HepG2 (cell line): ENCODE results near the gene RAB3A. TPM values are rescaled to one million over a fixed set of nuclear protein-coding genes. Genes with fewer than 3 reads are reported as not detected.

Experiments
- ATAD3A ChIP-seq: sonication (generic); formaldehyde crosslinking; IDR thresholded peaks from 2 replicates; pipeline ENCODE4 v1.4.0; 2020; ENCODE audit warnings: missing genetic modification reagents
- HOXA3 ChIP-seq: sonication (generic); formaldehyde crosslinking; IDR thresholded peaks from 2 replicates; pipeline ENCODE4 v1.5.0; 2020; ENCODE audit warnings: missing genetic modification reagents
- MED13 ChIP-seq: sonication (generic); formaldehyde crosslinking; IDR thresholded peaks from 2 replicates; pipeline ENCODE4 v1.5.0; 2020; ENCODE audit warnings: missing genetic modification reagents
- MTERF4 ChIP-seq: sonication (generic); formaldehyde crosslinking; IDR thresholded peaks from 2 replicates; pipeline ENCODE4 v1.8.0; 2023; ENCODE audit warnings: mild to moderate bottlenecking, missing genetic modification reagents
- NCOA1 ChIP-seq: sonication (generic); formaldehyde crosslinking; IDR thresholded peaks from 2 replicates; pipeline ENCODE4 v1.9.0; 2021; ENCODE audit warnings: missing genetic modification reagents
- NONO ChIP-seq, 2 experiments: fragments of 450-650 bp in 1 of 2; sonication (generic) in 1 of 2; formaldehyde crosslinking in 1 of 2; IDR thresholded peaks in 1 of 2; conservative IDR thresholded peaks in 1 of 2; 2 replicates each; pipeline versions ENCODE4 v1.6.1 to v1.8.0; 2017 to 2022; ENCODE audit warnings: mild to moderate bottlenecking in 1 of 2, missing genetic modification reagents in 1 of 2, moderate library complexity in 1 of 2
- NR1H2 ChIP-seq: sonication (generic); formaldehyde crosslinking; IDR thresholded peaks from 2 replicates; pipeline ENCODE4 v1.8.1; 2022; ENCODE audit warnings: low read depth, missing genetic modification reagents, borderline replicate concordance
- POLR2A ChIP-seq, 2 experiments: IDR thresholded peaks; 2 replicates each; pipeline ENCODE4 v1.6.1; 2011; ENCODE audit warnings: low read depth in 2 of 2, low read length in 2 of 2, mild to moderate bottlenecking in 1 of 2, moderate library complexity in 1 of 2; ENCODE audit not compliant: insufficient read depth in 1 of 2
- RBM39 ChIP-seq: fragments of 200-400 bp; formaldehyde crosslinking; IDR thresholded peaks from one replicate; pipeline ENCODE4 v1.6.1; 2018; ENCODE audit warnings: antibody characterized with exemption, mild to moderate bottlenecking, low read depth, low read length; ENCODE audit not compliant: poor library complexity, severe bottlenecking
- SRY ChIP-seq: sonication (generic); formaldehyde crosslinking; IDR thresholded peaks from 2 replicates; pipeline ENCODE4 v1.8.0; 2022; ENCODE audit warnings: mild to moderate bottlenecking, missing genetic modification reagents
- TEAD3 ChIP-seq: optimal IDR thresholded peaks from 2 replicates; pipeline ENCODE3; 2016; ENCODE audit warnings: borderline replicate concordance
- TOPORS ChIP-seq: sonication (generic); formaldehyde crosslinking; IDR thresholded peaks from 2 replicates; pipeline ENCODE4 v1.8.0; 2023; ENCODE audit warnings: mild to moderate bottlenecking, missing genetic modification reagents
- ZBED4 ChIP-seq: sonication (generic); formaldehyde crosslinking; IDR thresholded peaks from 2 replicates; pipeline ENCODE4 v1.4.0; 2020; ENCODE audit warnings: missing genetic modification reagents, borderline replicate concordance
- ZBTB34 ChIP-seq: sonication (generic); formaldehyde crosslinking; IDR thresholded peaks from 2 replicates; pipeline ENCODE4 v1.8.0; 2022; ENCODE audit warnings: mild to moderate bottlenecking, missing genetic modification reagents
- ZEB1 ChIP-seq: IDR thresholded peaks from 2 replicates; pipeline ENCODE4 v1.6.1; 2012; ENCODE audit warnings: mild to moderate bottlenecking, low read depth, inconsistent platforms; ENCODE audit not compliant: insufficient replicate concordance
- ZNF569 ChIP-seq: sonication (generic); formaldehyde crosslinking; IDR thresholded peaks from 2 replicates; pipeline ENCODE4 v1.5.0; 2020; ENCODE audit warnings: mild to moderate bottlenecking, missing genetic modification reagents, moderate library complexity, borderline replicate concordance
- ZNF639 ChIP-seq: conservative IDR thresholded peaks from 2 replicates; pipeline ENCODE4 v1.6.1; 2018; ENCODE audit warnings: missing genetic modification reagents
- ZNF713 ChIP-seq: sonication (generic); formaldehyde crosslinking; IDR thresholded peaks from 2 replicates; pipeline ENCODE4 v1.4.0; 2020; ENCODE audit warnings: mild to moderate bottlenecking, missing genetic modification reagents
- ZNF775 ChIP-seq: sonication (generic); formaldehyde crosslinking; IDR thresholded peaks from 2 replicates; pipeline ENCODE4 v1.4.0; 2020; ENCODE audit warnings: missing genetic modification reagents, mild to moderate bottlenecking, moderate library complexity, borderline replicate concordance
- ZSCAN31 ChIP-seq: sonication (generic); formaldehyde crosslinking; IDR thresholded peaks from 2 replicates; pipeline ENCODE4 v1.5.0; 2020; ENCODE audit warnings: low read depth, mild to moderate bottlenecking, missing genetic modification reagents
- polyA plus RNA-seq, 8 experiments: library from polyadenylated mRNA; depleted of rRNA in 3 of 8; stranded (reverse) in 7 of 8; unstranded in 1 of 8; fragments of >200 nt; fragmentation: Illumina TruSeq in 4 of 8; extraction: Trizol in 4 of 8; gene quantifications; 2 replicates each; pipeline versions ENCODE4 v1.2.1 to v1.2.3, GENCODE V29; 2011 to 2016; ENCODE audit warnings: low read depth in 4 of 8, missing spikeins in 1 of 8, mixed read lengths in 1 of 8; ENCODE audit not compliant: insufficient read depth in 1 of 8
- total RNA-seq, 5 experiments: library from RNA; depleted of rRNA; stranded (reverse); fragments of >200 nt; fragmentation: Illumina TruSeq; extraction: Trizol; gene quantifications; 2 replicates each; pipeline ENCODE4 v1.2.3, GENCODE V29; 2016; ENCODE audit warnings: low read depth in 1 of 5
- TF ChIP-seq, protein P1 (sequence below): sonication (generic); formaldehyde crosslinking; IDR thresholded peaks from 2 replicates; pipeline ENCODE4 v1.4.0; 2020; ENCODE audit warnings: missing genetic modification reagents

RAB3A gene
- total and polyA plus RNA-seq, 2 of the 13 experiments (the other 11 are each of a cell fraction or from before 2014, with no cell fraction given), result 0.58 to 0.98 TPM

- TF ChIP-seq NONO (IDR thresholded peaks at IDR 0.05), result no peak
- TF ChIP-seq NONO (CRISPR knock-in tag; conservative IDR thresholded peaks at IDR 0.05), result 0 out of 2 replicates have a peak, but pooled peaks have one; percentile 21
- 0 out of 2 replicates have a peak, but pooled peaks have one; percentile 4 for TF ChIP-seq ATAD3A (CRISPR knock-in tag)
- TF ChIP-seq ZNF775 (CRISPR knock-in tag), result no peak
- TF ChIP-seq POLR2A (IDR thresholded peaks at IDR 0.05; ENCODE audit: insufficient read depth in 1 of 2, low read depth in 2 of 2, low read length in 2 of 2), result peak in 1 of 2 experiments; percentile 44; a peak in 1 of 4 replicates
- no peak for TF ChIP-seq ZEB1
- TF ChIP-seq MTERF4 (CRISPR knock-in tag), result 0 out of 2 replicates have a peak, but pooled peaks have one; percentile 35
- TF ChIP-seq ZNF639 (CRISPR knock-in tag), result no peak
- 0 out of 2 replicates have a peak, but pooled peaks have one; percentile 47 for TF ChIP-seq ZBTB34
- TF ChIP-seq MED13 (CRISPR knock-in tag), result no peak
- TF ChIP-seq ZNF713 (CRISPR knock-in tag), result peak; percentile 27; the same call in 1 of the 2 replicates
- TF ChIP-seq NCOA1 (CRISPR knock-in tag), result 0 out of 2 replicates have a peak, but pooled peaks have one; percentile 21
- no peak for TF ChIP-seq NR1H2
- TF ChIP-seq ZBED4 (CRISPR knock-in tag), result peak; percentile 83; the same call in 1 of the 2 replicates
- TF ChIP-seq TOPORS (CRISPR knock-in tag), result peak; percentile 69; the same call in 1 of the 2 replicates
- TF ChIP-seq ZNF569 (CRISPR knock-in tag), result 0 out of 2 replicates have a peak, but pooled peaks have one; percentile 70
- TF ChIP-seq TEAD3 (CRISPR knock-in tag), result peak; percentile 53
- peak; percentile 24 for TF ChIP-seq RBM39
- 0 out of 2 replicates have a peak, but pooled peaks have one; percentile 75 for TF ChIP-seq SRY (CRISPR knock-in tag)
- TF ChIP-seq HOXA3, result peak; percentile 25; the same call in 1 of the 2 replicates
- peak; percentile 49; the same call in 1 of the 2 replicates for TF ChIP-seq ZSCAN31 (CRISPR knock-in tag)
- TF ChIP-seq, protein P1, sequence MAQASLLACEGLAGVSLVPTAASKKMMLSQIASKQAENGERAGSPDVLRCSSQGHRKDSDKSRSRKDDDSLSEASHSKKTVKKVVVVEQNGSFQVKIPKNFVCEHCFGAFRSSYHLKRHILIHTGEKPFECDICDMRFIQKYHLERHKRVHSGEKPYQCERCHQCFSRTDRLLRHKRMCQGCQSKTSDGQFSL, result peak; percentile 89
Measured at GRCh38 chr19:18223860-18224524, 20.1 kb upstream of the RAB3A start (continued).
